ENCODE measurements around the gene TMEM145.

Gene TMEM145

GRCh38 chr19:42278452-42279154, 34.5 kb upstream of the TMEM145 start:
- no peak for DNase-seq

GRCh38 chr19:42279155-42279901, 33.8 kb upstream of the TMEM145 start:
- no peak for DNase-seq

GRCh38 chr19:42279902-42280814, 33.0 kb upstream of the TMEM145 start:
- DNase-seq: peak; percentile 77

- no peak for DNase-seq
Measured at GRCh38 chr19:42280815-42281145, 32.3 kb upstream of the TMEM145 start.

- peak; percentile 32 for DNase-seq
Measured at GRCh38 chr19:42281146-42281826, 31.8 kb upstream of the TMEM145 start.

GRCh38 chr19:42281827-42282762, 31.0 kb upstream of the TMEM145 start:
- no peak for DNase-seq

- DNase-seq: no peak
Measured at GRCh38 chr19:42282819-42283187, 30.3 kb upstream of the TMEM145 start.

- DNase-seq: peak; percentile 85
Measured at GRCh38 chr19:42283188-42284065, 29.7 kb upstream of the TMEM145 start.

GRCh38 chr19:42284066-42284501, 29.0 kb upstream of the TMEM145 start:
- peak; percentile 21 for DNase-seq

GRCh38 chr19:42284591-42285341, 28.3 kb upstream of the TMEM145 start:
- no peak for DNase-seq

- no peak for DNase-seq
Measured at GRCh38 chr19:42285541-42285941, 27.6 kb upstream of the TMEM145 start.

- no peak for DNase-seq
Measured at GRCh38 chr19:42285988-42286348, 27.1 kb upstream of the TMEM145 start.

GRCh38 chr19:42286349-42287016, 26.6 kb upstream of the TMEM145 start:
- no peak for DNase-seq

GRCh38 chr19:42287017-42287826, 25.9 kb upstream of the TMEM145 start:
- DNase-seq: no peak

- DNase-seq: no peak
Measured at GRCh38 chr19:42287827-42288107, 25.3 kb upstream of the TMEM145 start.

GRCh38 chr19:42288387-42288786, 24.7 kb upstream of the TMEM145 start:
- DNase-seq: no peak

GRCh38 chr19:42288881-42289555, 24.1 kb upstream of the TMEM145 start:
- no peak for DNase-seq

GRCh38 chr19:42289556-42290041, 23.5 kb upstream of the TMEM145 start:
- no peak for DNase-seq

All from DMS153 (cell line).